ENCODE measurements around the gene TMEM260.
"Not testable (repeated sequence)": the region's sequence is repeated elsewhere in the genome, so short reads cannot be mapped to it uniquely, and the experiment has no call there.

Gene TMEM260

GRCh38 chr14:56666716-56667115, 87.1 kb downstream of the TMEM260 start:
- no peak for DNase-seq (ENCODE audit: low read depth in 2 of 2, low spot score in 1 of 2)

- not testable (repeated sequence) for DNase-seq (ENCODE audit: low read depth in 2 of 2, low spot score in 1 of 2)
These were observed 87.7 kb downstream of the TMEM260 start for GRCh38 chr14:56667290-56667689.

GRCh38 chr14:56676042-56676441, 96.4 kb downstream of the TMEM260 start:
- DNase-seq (ENCODE audit: low read depth in 2 of 2, low spot score in 1 of 2): no peak

GRCh38 chr14:56678838-56679237, 99.2 kb downstream of the TMEM260 start:
- DNase-seq (ENCODE audit: low read depth in 2 of 2, low spot score in 1 of 2): no peak

GRCh38 chr14:56686416-56686815, 106.8 kb downstream of the TMEM260 start:
- DNase-seq (ENCODE audit: low read depth in 2 of 2, low spot score in 1 of 2): no peak

- DNase-seq (ENCODE audit: low read depth in 2 of 2, low spot score in 1 of 2): no peak
These were observed 107.5 kb downstream of the TMEM260 start for GRCh38 chr14:56687123-56687522.

GRCh38 chr14:56694609-56695008, 115.0 kb downstream of the TMEM260 start:
- DNase-seq (ENCODE audit: low read depth in 2 of 2, low spot score in 1 of 2): no peak

GRCh38 chr14:56695216-56695615, 115.6 kb downstream of the TMEM260 start:
- not testable (repeated sequence) for DNase-seq (ENCODE audit: low read depth in 2 of 2, low spot score in 1 of 2)

Data from stimulated activated CD8-positive, alpha-beta memory T cell treated with anti-CD3 and anti-CD28 coated beads, Interleukin-4, amount 100 ng/mL, for 1 hour (primary cell).